ENCODE results near the gene KDM4D.
"Not testable (repeated sequence)": the region's sequence is repeated elsewhere in the genome, so short reads cannot be mapped to it uniquely, and the experiment has no call there.

KDM4D gene

GRCh38 chr11:95035316-95035715, 61.8 kb downstream of the KDM4D start:
- no peak for DNase-seq

- not testable (repeated sequence) for DNase-seq
Observed at GRCh38 chr11:95037356-95038035, 64.0 kb downstream of the KDM4D start.

- no peak for DNase-seq
Observed at GRCh38 chr11:95042239-95042638, 68.7 kb downstream of the KDM4D start.

- DNase-seq = no peak
Observed at GRCh38 chr11:95042906-95043305, 69.4 kb downstream of the KDM4D start.

GRCh38 chr11:95044010-95044409, 70.5 kb downstream of the KDM4D start:
- DNase-seq = no peak

- no peak for DNase-seq
Observed at GRCh38 chr11:95045812-95046211, 72.3 kb downstream of the KDM4D start.
